Measurements from ENCODE around the gene ZNF629.

DNA sequence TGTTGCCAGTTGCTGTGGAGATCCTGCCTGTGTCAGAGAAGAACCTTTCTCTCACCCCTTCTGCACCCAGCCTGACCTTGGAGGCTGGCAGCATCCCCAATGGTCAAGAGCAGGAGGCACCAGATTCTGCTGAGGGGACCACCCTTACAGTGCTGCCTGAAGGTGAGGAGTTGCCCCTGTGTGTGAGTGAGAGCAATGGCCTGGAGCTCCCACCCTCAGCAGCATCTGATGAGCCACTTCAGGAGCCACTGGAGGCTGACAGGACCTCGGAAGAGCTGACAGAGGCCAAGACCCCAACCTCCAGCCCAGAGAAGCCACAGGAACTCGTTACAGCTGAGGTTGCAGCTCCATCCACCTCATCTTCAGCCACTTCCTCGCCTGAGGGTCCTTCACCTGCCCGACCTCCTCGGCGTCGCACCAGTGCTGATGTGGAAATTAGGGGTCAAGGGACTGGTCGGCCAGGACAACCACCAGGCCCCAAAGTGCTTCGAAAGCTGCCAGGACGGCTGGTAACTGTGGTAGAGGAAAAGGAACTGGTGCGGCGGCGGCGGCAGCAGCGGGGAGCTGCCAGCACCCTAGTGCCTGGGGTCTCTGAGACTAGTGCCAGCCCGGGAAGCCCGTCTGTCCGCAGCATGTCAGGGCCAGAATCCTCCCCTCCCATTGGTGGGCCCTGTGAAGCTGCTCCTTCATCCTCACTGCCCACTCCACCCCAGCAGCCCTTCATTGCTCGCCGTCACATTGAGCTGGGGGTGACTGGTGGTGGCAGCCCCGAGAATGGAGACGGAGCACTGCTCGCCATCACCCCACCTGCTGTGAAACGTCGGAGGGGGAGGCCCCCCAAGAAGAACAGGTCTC is 49.0 kb downstream of the ZNF629 start:
- TF ChIP-seq GATA2 (IDR thresholded peaks at IDR 0.05; ENCODE audit: low read depth, low read length) (no peak), GATA3 (IDR thresholded peaks at IDR 0.05; ENCODE audit: low read depth, low read length) (no peak)
